ENCODE results near the gene C2CD2. TPM values are rescaled to one million over a fixed set of nuclear protein-coding genes. Genes with fewer than 3 reads are reported as not detected.

Gene C2CD2
- polyA plus RNA-seq, 1 of the 3 experiments (the other 2 are of a cell fraction), result 9.7 TPM

GRCh38 chr21:41964171-41964570 lies 10.4 kb upstream of the C2CD2 start:
- H3K9me2 ChIP-seq, result no peaks in the 10 kb centered on the region
- no peaks in the 10 kb centered on the region for H3F3A ChIP-seq (replicated peaks; ENCODE audit: insufficient read depth)
- no peak overlapping the region for H3K4me3 ChIP-seq (ENCODE audit: low read depth in 2 of 2, low read length in 1 of 2)
- 73% methylated on average over 8 of the region's 8 CpGs for WGBS (ENCODE audit: low lambda C conversion rate)
- POLR2A ChIA-PET, result no interaction called here
- TF ChIP-seq MAX (IDR thresholded peaks at IDR 0.05; ENCODE audit: low read depth), result no peak
- TF ChIP-seq, protein P1, sequence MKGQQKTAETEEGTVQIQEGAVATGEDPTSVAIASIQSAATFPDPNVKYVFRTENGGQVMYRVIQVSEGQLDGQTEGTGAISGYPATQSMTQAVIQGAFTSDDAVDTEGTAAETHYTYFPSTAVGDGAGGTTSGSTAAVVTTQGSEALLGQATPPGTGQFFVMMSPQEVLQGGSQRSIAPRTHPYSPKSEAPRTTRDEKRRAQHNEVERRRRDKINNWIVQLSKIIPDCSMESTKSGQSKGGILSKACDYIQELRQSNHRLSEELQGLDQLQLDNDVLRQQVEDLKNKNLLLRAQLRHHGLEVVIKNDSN (IDR thresholded peaks at IDR 0.05; ENCODE audit: borderline replicate concordance, low read depth), result no peak
- no peak for TF ChIP-seq MXI1 (IDR thresholded peaks at IDR 0.05; ENCODE audit: low read depth, low read length)
- no peak for TF ChIP-seq TAF1 (IDR thresholded peaks at IDR 0.05; ENCODE audit: borderline replicate concordance, low read depth, low read length)
- no peak for TF ChIP-seq MEF2A (IDR thresholded peaks at IDR 0.05; ENCODE audit: borderline replicate concordance, low read depth)
- no peak for TF ChIP-seq NFIC (IDR thresholded peaks at IDR 0.05; ENCODE audit: borderline replicate concordance)
- no peak for TF ChIP-seq ELF1 (IDR thresholded peaks at IDR 0.05)
- no peak for TF ChIP-seq REST (IDR thresholded peaks at IDR 0.05; ENCODE audit: low read depth, low read length)
- no peak for TF ChIP-seq JUND (IDR thresholded peaks at IDR 0.05)
- no peak for TF ChIP-seq RXRA (IDR thresholded peaks at IDR 0.05; ENCODE audit: borderline replicate concordance, low read depth)
- TF ChIP-seq EZH2phosphoT487 (IDR thresholded peaks at IDR 0.05; ENCODE audit: borderline replicate concordance, low read depth), result no peak
- no peak for TF ChIP-seq TEAD4 (IDR thresholded peaks at IDR 0.05; ENCODE audit: borderline replicate concordance, insufficient read depth)
- TF ChIP-seq POLR2AphosphoS5 (IDR thresholded peaks at IDR 0.05; ENCODE audit: low read depth, low read length), result no peak
- no peak for TF ChIP-seq SMC3 (IDR thresholded peaks at IDR 0.05; ENCODE audit: low read depth, low read length)
- TF ChIP-seq SIN3A (IDR thresholded peaks at IDR 0.05; ENCODE audit: borderline replicate concordance, low read depth, low read length), result no peak
- TF ChIP-seq RAD21 (IDR thresholded peaks at IDR 0.05; ENCODE audit: low read length), result no peak
- TF ChIP-seq YY1 (IDR thresholded peaks at IDR 0.05; ENCODE audit: low read depth), result no peak
- peaks cover 6% of the 10 kb centered on the region; the same call in 1 of the 2 replicates for H3K27me3 ChIP-seq (ENCODE audit: insufficient read depth)
- H3K36me3 ChIP-seq (replicated peaks in 1 of 2; ENCODE audit: control insufficient read depth in 1 of 2, insufficient read depth in 2 of 2, low read length in 1 of 2), result no peaks in the 10 kb centered on the region
- no peak overlapping the region for H3K4me2 ChIP-seq
- CTCF ChIA-PET, result no interaction called here
- H3K4me1 ChIP-seq (ENCODE audit: control insufficient read depth in 1 of 2, insufficient read depth in 2 of 2, low read depth in 1 of 2, low read length in 1 of 2), result no peaks in the 10 kb centered on the region
- no peaks in the 10 kb centered on the region for H3K79me2 ChIP-seq (ENCODE audit: insufficient read depth)
- H3K9me3 ChIP-seq, result no peaks in the 10 kb centered on the region
- H3K27ac ChIP-seq (ENCODE audit: low read depth in 2 of 2, low read length in 1 of 2), result no peak overlapping the region
- no peaks in the 10 kb centered on the region for H4K20me1 ChIP-seq (ENCODE audit: insufficient read depth)
- H2AFZ ChIP-seq (ENCODE audit: low read depth), result no peak overlapping the region
- H3K9ac ChIP-seq, result no peak overlapping the region
- no peak for DNase-seq
